Panc1 (cell line): Measurements from ENCODE around the gene FAM53B.

Experiments used
- CTCF ChIP-seq: fragments of 450-650 bp; IDR thresholded peaks from 2 replicates; pipeline ENCODE4 v1.5.1; 2017; ENCODE audit warnings: mild to moderate bottlenecking
- POLR2AphosphoS5 ChIP-seq: IDR thresholded peaks from 2 replicates; pipeline ENCODE4 v1.6.1; 2012; ENCODE audit warnings: mild to moderate bottlenecking, low read depth, low read length, moderate library complexity
- REST ChIP-seq, 2 experiments: IDR thresholded peaks; 2 replicates each; pipeline ENCODE4 v1.6.1; 2011 to 2012; ENCODE audit warnings: low read depth in 2 of 2, control low read depth in 1 of 2, low read length in 1 of 2, mild to moderate bottlenecking in 1 of 2, moderate library complexity in 1 of 2; ENCODE audit not compliant: insufficient read depth in 1 of 2
- SIN3A ChIP-seq: IDR thresholded peaks from 2 replicates; pipeline ENCODE4 v1.6.1; 2012; ENCODE audit warnings: low read depth, mild to moderate bottlenecking, low read length, moderate library complexity, borderline replicate concordance; ENCODE audit not compliant: insufficient read depth

GRCh38 chr10:124650263-124650662 is 93.9 kb downstream of the FAM53B start:
- TF ChIP-seq CTCF (no peak), POLR2AphosphoS5 (no peak), SIN3A (no peak), REST (IDR thresholded peaks at IDR 0.05; ENCODE audit: insufficient read depth in 1 of 2, low read depth in 2 of 2, low read length in 1 of 2) (no peak)
